ENCODE data around the gene MRPS10. TPM values are rescaled to one million over a fixed set of nuclear protein-coding genes. Genes with fewer than 3 reads are reported as not detected.
"Not testable (repeated sequence)": the region's sequence is repeated elsewhere in the genome, so short reads cannot be mapped to it uniquely, and the experiment has no call there.

MRPS10 gene
- total RNA-seq, 1 donor from 2014 or later = 5.4 TPM

DNA sequence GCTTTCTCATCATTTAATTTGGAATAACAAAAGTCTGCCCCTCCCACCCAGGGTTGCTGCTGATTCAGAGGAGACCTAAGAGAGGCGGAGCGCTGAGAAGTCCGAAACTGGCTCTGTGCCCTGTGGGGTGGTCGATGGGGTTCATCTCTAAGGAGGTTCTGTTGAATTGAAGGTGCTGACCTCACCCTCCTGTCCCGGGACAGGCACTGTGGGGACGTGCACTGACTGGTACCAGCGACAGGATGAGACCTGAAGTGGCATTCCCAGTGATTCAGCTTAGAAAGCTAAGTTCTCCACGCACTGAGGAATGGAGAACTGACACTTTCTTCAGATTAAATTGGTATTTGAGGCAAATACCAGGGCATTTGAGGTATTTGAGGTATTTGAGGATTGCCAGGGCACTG lies 24.2 kb downstream of the MRPS10 start:
- H3K27me3 ChIP-seq = no peaks in the 10 kb centered on the region
- intact Hi-C loops (cut with DNase I) = no loop called here

DNA sequence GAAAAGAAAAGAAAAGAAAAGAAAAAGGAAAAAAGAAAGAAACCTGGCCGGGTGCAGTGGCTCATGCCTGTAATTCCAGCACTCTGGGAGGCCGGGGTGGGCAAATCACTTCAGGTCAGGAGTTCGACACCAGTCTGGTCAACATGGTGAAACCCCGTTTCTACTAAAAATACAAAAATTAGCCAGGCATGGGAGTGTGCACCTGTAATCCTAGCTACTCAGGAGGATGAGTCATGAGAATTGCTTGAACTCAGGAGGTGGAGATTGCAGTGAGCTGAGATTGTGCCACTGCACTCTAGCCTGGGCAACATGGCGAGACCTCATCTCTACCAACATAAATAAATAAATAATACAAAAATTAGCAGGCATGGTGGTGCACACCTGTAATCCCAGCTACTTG lies 25.3 kb downstream of the MRPS10 start:
- DNase-seq (ENCODE audit: low spot score in 2 of 2) = not testable (repeated sequence)

More for the DNA sequence above, 24.2 kb downstream of the MRPS10 start:
- DNase-seq (ENCODE audit: low spot score in 2 of 2) = no peak
- no peaks in the 10 kb centered on the region for H3K9me3 ChIP-seq
- H3K27ac ChIP-seq = no peak overlapping the region
- TF ChIP-seq, protein P1, sequence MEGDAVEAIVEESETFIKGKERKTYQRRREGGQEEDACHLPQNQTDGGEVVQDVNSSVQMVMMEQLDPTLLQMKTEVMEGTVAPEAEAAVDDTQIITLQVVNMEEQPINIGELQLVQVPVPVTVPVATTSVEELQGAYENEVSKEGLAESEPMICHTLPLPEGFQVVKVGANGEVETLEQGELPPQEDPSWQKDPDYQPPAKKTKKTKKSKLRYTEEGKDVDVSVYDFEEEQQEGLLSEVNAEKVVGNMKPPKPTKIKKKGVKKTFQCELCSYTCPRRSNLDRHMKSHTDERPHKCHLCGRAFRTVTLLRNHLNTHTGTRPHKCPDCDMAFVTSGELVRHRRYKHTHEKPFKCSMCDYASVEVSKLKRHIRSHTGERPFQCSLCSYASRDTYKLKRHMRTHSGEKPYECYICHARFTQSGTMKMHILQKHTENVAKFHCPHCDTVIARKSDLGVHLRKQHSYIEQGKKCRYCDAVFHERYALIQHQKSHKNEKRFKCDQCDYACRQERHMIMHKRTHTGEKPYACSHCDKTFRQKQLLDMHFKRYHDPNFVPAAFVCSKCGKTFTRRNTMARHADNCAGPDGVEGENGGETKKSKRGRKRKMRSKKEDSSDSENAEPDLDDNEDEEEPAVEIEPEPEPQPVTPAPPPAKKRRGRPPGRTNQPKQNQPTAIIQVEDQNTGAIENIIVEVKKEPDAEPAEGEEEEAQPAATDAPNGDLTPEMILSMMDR (IDR thresholded peaks at IDR 0.05) = no peak
- H3K36me3 ChIP-seq = no peaks in the 10 kb centered on the region
- no peaks in the 10 kb centered on the region for H3K4me1 ChIP-seq
- H3K4me3 ChIP-seq = no peak overlapping the region

DNA sequence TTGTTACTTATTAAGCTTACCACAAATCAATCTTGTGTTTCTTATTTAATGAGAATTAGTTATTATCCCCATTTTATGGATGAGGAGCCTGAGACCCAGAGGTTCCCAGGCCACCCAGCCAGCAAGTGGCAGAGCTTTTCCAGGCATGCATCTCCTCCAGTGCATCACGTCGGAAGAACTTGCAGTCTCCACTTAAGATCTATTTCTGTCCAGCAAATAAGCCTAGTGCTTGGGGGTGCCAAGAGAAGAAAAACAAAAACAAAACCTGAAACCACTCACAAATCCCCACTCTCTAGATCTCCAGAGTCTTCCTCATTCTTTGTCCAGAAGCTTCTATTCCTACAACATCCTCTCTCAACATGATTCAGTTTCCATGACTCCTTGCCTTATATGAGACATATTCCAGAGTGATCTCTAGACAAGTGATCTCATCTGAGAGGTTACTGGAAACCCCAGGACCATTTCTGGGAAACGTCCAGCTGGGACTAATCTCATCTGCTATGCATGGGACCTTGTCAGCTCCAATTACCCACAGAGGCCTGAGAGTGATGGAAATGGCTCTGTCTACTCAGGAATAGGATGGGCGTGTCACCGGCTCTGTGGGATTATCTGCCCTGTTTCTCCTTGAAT lies 27.0 kb downstream of the MRPS10 start:
- Histone ChIP-seq H3K27me3 (no peaks in the 10 kb centered on the region), H3K9me3 (no peaks in the 10 kb centered on the region), H3K36me3 (no peaks in the 10 kb centered on the region), H3K4me3 (no peak overlapping the region), H3K27ac (no peak overlapping the region), H3K4me1 (no peaks in the 10 kb centered on the region)
- DNase-seq (ENCODE audit: low spot score in 2 of 2) = no peak
- intact Hi-C loops (cut with DNase I) = no loop called here
- TF ChIP-seq, protein P1 (IDR thresholded peaks at IDR 0.05) = no peak

More for the DNA sequence above, 25.3 kb downstream of the MRPS10 start:
- H3K4me1 ChIP-seq; H3K36me3 ChIP-seq; H3K27me3 ChIP-seq; H3K9me3 ChIP-seq; intact Hi-C loops (cut with DNase I); H3K4me3 ChIP-seq; H3K27ac ChIP-seq: not testable (repeated sequence)

DNA sequence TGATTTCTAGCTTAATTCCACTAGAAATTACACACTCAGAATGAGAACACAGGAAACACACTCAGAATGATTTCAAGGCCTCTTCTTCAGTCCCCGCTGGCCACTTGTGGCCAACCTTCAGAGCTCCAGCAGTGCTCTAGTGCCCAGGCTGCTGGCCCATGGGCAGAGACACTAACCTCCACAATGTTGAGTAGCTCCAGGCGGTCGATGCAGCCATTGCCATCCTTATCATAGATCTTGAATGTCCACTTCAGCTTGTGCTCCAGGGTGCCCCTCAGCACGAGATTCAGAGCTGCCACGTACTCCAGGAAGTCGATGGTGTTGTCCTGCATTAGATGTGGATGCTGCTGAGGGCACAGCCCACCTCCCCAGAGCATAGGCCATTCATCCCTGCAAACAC lies 29.3 kb downstream of the MRPS10 start:
- no peaks in the 10 kb centered on the region for H3K36me3 ChIP-seq
- no peaks in the 10 kb centered on the region for H3K27me3 ChIP-seq
- H3K27ac ChIP-seq = no peak overlapping the region
- H3K4me1 ChIP-seq = no peaks in the 10 kb centered on the region
- H3K4me3 ChIP-seq = no peak overlapping the region
- DNase-seq (ENCODE audit: low spot score in 2 of 2) = no peak
- intact Hi-C loops (cut with DNase I) = no loop called here
- H3K9me3 ChIP-seq = no peaks in the 10 kb centered on the region
- TF ChIP-seq, protein P1 (IDR thresholded peaks at IDR 0.05) = no peak

DNA sequence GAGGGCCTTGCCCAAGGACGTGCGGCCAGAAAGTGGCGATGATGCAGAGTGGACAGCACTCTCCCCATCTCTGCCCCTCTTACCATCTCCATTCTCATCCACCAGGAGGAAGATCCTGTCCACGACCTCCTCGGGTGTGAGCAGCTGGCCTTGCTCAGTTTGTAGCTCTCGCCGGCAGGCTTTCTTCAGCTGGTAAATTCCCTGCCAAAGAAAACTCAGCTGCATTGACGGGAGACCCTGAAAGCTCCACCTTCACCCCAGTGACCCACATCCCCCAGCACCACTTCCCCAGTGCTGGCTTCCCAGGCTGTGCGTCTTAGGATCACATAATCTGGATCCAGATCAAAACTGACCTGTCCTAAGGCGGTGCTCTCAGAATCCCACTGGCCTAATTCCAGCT lies 32.1 kb downstream of the MRPS10 start:
- Histone ChIP-seq H3K4me3 (no peak overlapping the region), H3K9me3 (no peaks in the 10 kb centered on the region), H3K36me3 (no peaks in the 10 kb centered on the region), H3K4me1 (no peaks in the 10 kb centered on the region), H3K27ac (no peak overlapping the region), H3K27me3 (no peaks in the 10 kb centered on the region)
- intact Hi-C loops (cut with DNase I) = no loop called here
- DNase-seq (ENCODE audit: low spot score in 2 of 2) = no peak
- TF ChIP-seq, protein P1 (IDR thresholded peaks at IDR 0.05) = no peak

DNA sequence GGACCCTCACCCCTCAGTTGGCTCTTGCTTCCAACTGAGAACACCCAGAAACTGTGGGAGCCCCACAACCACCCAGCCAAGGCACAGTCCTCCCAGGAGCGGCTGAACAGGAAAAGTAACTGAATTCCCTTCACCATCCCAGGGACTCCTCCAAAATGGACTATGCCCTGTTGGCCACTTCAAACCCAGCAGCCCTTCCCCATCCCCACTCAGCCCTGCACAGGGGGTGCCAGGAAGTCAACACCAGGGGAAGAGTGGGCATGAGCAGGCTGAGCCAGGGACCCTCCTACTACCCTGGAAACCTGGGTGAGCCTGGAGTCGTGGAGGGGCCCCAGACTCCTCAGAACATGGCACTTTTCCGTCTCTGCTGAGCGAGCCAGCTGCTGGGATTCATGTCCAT lies 33.2 kb downstream of the MRPS10 start:
- H3K4me1 ChIP-seq = no peaks in the 10 kb centered on the region
- H3K9me3 ChIP-seq = no peaks in the 10 kb centered on the region
- no peaks in the 10 kb centered on the region for H3K36me3 ChIP-seq
- TF ChIP-seq, protein P1 (IDR thresholded peaks at IDR 0.05) = no peak
- intact Hi-C loops (cut with DNase I) = no loop called here
- no peaks in the 10 kb centered on the region for H3K27me3 ChIP-seq
- no peak overlapping the region for H3K4me3 ChIP-seq
- no peak overlapping the region for H3K27ac ChIP-seq
- DNase-seq (ENCODE audit: low spot score in 2 of 2) = no peak
